HepG2 (cell line): ENCODE measurements around the gene PDZK1. TPM values are rescaled to one million over a fixed set of nuclear protein-coding genes. Genes with fewer than 3 reads are reported as not detected.

Experiments
- BHLHE40 ChIP-seq: IDR thresholded peaks from 2 replicates; pipeline ENCODE4 v1.6.1; 2011; ENCODE audit warnings: low read length, improper control_type of control experiment
- CERS6 ChIP-seq: sonication (generic); formaldehyde crosslinking; IDR thresholded peaks from 2 replicates; pipeline ENCODE4 v1.5.0; 2020; ENCODE audit warnings: missing genetic modification reagents
- EED ChIP-seq: sonication (generic); formaldehyde crosslinking; IDR thresholded peaks from 2 replicates; pipeline ENCODE4 v1.5.0; 2020; ENCODE audit warnings: mild to moderate bottlenecking, missing genetic modification reagents
- FOXM1 ChIP-seq: sonication (generic); formaldehyde crosslinking; IDR thresholded peaks from 2 replicates; pipeline ENCODE4 v1.5.0; 2020; ENCODE audit warnings: missing genetic modification reagents
- JARID2 ChIP-seq: sonication (generic); formaldehyde crosslinking; IDR thresholded peaks from 2 replicates; pipeline ENCODE4 v1.8.1; 2023; ENCODE audit warnings: missing genetic modification reagents, inconsistent platforms; ENCODE audit not compliant: insufficient replicate concordance
- JUN ChIP-seq: sonication (generic); formaldehyde crosslinking; IDR thresholded peaks from 2 replicates; pipeline ENCODE4 v1.4.0; 2020; ENCODE audit warnings: mild to moderate bottlenecking, missing genetic modification reagents
- MLXIP ChIP-seq: sonication (generic); formaldehyde crosslinking; IDR thresholded peaks from 2 replicates; pipeline ENCODE4 v1.9.0; 2021; ENCODE audit warnings: missing genetic modification reagents, borderline replicate concordance
- MTF2 ChIP-seq: sonication (generic); formaldehyde crosslinking; IDR thresholded peaks from 2 replicates; pipeline ENCODE4 v1.5.0; 2020; ENCODE audit warnings: missing genetic modification reagents, borderline replicate concordance
- MXD3 ChIP-seq: IDR thresholded peaks from 2 replicates; pipeline ENCODE4 v1.6.1; 2016; ENCODE audit warnings: mild to moderate bottlenecking, missing biosample characterization, missing genetic modification reagents
- POGZ ChIP-seq: sonication (generic); formaldehyde crosslinking; IDR thresholded peaks from 2 replicates; pipeline ENCODE4 v1.4.0; 2020; ENCODE audit warnings: mild to moderate bottlenecking, missing genetic modification reagents
- SIN3A ChIP-seq: IDR thresholded peaks from 2 replicates; pipeline ENCODE4 v1.6.1; 2011; ENCODE audit warnings: low read depth, mild to moderate bottlenecking, control low read depth, low read length, borderline replicate concordance
- TEAD3 ChIP-seq: optimal IDR thresholded peaks from 2 replicates; pipeline ENCODE3; 2016; ENCODE audit warnings: borderline replicate concordance
- TRAFD1 ChIP-seq: sonication (generic); formaldehyde crosslinking; IDR thresholded peaks from 2 replicates; pipeline ENCODE4 v1.5.1; 2020; ENCODE audit warnings: missing genetic modification reagents, mild to moderate bottlenecking, borderline replicate concordance
- UBTF ChIP-seq: sonication (generic); formaldehyde crosslinking; IDR thresholded peaks from 2 replicates; pipeline ENCODE4 v1.4.0; 2020; ENCODE audit warnings: mild to moderate bottlenecking, missing genetic modification reagents
- YEATS4 ChIP-seq: sonication (generic); formaldehyde crosslinking; IDR thresholded peaks from 2 replicates; pipeline ENCODE4 v1.4.0; 2020; ENCODE audit warnings: missing genetic modification reagents, borderline replicate concordance
- ZBTB20 ChIP-seq: sonication (generic); formaldehyde crosslinking; IDR thresholded peaks from 2 replicates; pipeline ENCODE4 v1.8.1; 2023; ENCODE audit warnings: missing genetic modification reagents, low read depth, mild to moderate bottlenecking, borderline replicate concordance
- ZBTB42 ChIP-seq: sonication (generic); formaldehyde crosslinking; IDR thresholded peaks from 2 replicates; pipeline ENCODE4 v1.5.0; 2020; ENCODE audit warnings: mild to moderate bottlenecking, missing genetic modification reagents
- ZNF160 ChIP-seq: sonication (generic); formaldehyde crosslinking; IDR thresholded peaks from 2 replicates; pipeline ENCODE4 v1.8.0; 2022; ENCODE audit warnings: mild to moderate bottlenecking, inconsistent platforms, missing genetic modification reagents
- ZNF724P ChIP-seq: sonication (generic); formaldehyde crosslinking; IDR thresholded peaks from 2 replicates; pipeline ENCODE4 v1.8.0; 2022; ENCODE audit warnings: missing genetic modification reagents, borderline replicate concordance
- ZNF784 ChIP-seq: sonication (generic); formaldehyde crosslinking; IDR thresholded peaks from 2 replicates; pipeline ENCODE4 v1.5.1; 2020; ENCODE audit warnings: missing genetic modification reagents, mild to moderate bottlenecking, borderline replicate concordance
- polyA plus RNA-seq, 8 experiments: library from polyadenylated mRNA; depleted of rRNA in 3 of 8; stranded (reverse) in 7 of 8; unstranded in 1 of 8; fragments of >200 nt; fragmentation: Illumina TruSeq in 4 of 8; extraction: Trizol in 4 of 8; gene quantifications; 2 replicates each; pipeline versions ENCODE4 v1.2.1 to v1.2.3, GENCODE V29; 2011 to 2016; ENCODE audit warnings: low read depth in 4 of 8, missing spikeins in 1 of 8, mixed read lengths in 1 of 8; ENCODE audit not compliant: insufficient read depth in 1 of 8
- total RNA-seq, 5 experiments: library from RNA; depleted of rRNA; stranded (reverse); fragments of >200 nt; fragmentation: Illumina TruSeq; extraction: Trizol; gene quantifications; 2 replicates each; pipeline ENCODE4 v1.2.3, GENCODE V29; 2016; ENCODE audit warnings: low read depth in 1 of 5

The PDZK1 gene
- total and polyA plus RNA-seq, 2 of the 13 experiments (the other 11 are each of a cell fraction or from before 2014, with no cell fraction given) = 16.2 to 46.4 TPM

- no peak for TF ChIP-seq MLXIP (CRISPR knock-in tag)
- peak; percentile 30; the same call in 1 of the 2 replicates for TF ChIP-seq ZNF784 (CRISPR knock-in tag)
- no peak for TF ChIP-seq EED
- no peak for TF ChIP-seq ZNF724P (CRISPR knock-in tag)
- no peak; the same call in 1 of the 2 replicates for TF ChIP-seq MXD3 (CRISPR knock-in tag)
- TF ChIP-seq CERS6 (CRISPR knock-in tag) = no peak
- peak; percentile 41 for TF ChIP-seq UBTF (CRISPR knock-in tag)
- TF ChIP-seq POGZ = 0 out of 2 replicates have a peak, but pooled peaks have one; percentile 36
- TF ChIP-seq BHLHE40 = peak; percentile 58; the same call in 1 of the 2 replicates
- no peak for TF ChIP-seq TEAD3 (CRISPR knock-in tag)
- no peak for TF ChIP-seq SIN3A
- no peak for TF ChIP-seq ZNF160 (CRISPR knock-in tag)
- no peak for TF ChIP-seq MTF2
- TF ChIP-seq JUN (CRISPR knock-in tag) = 0 out of 2 replicates have a peak, but pooled peaks have one; percentile 42
- no peak for TF ChIP-seq FOXM1 (CRISPR knock-in tag)
- peak; percentile 52; the same call in 1 of the 2 replicates for TF ChIP-seq TRAFD1 (CRISPR knock-in tag)
- TF ChIP-seq YEATS4 (CRISPR knock-in tag) = peak; percentile 67; the same call in 1 of the 2 replicates
- TF ChIP-seq JARID2 = no peak
- no peak for TF ChIP-seq ZBTB20 (CRISPR knock-in tag)
- no peak for TF ChIP-seq ZBTB42
These were observed 7.5 kb upstream of the PDZK1 start (continued) for GRCh38 chr1:145714524-145715111.
